Measurements from ENCODE around the gene GJB2. TPM values are rescaled to one million over a fixed set of nuclear protein-coding genes. Genes with fewer than 3 reads are reported as not detected.
"Not testable (repeated sequence)": the region's sequence is repeated elsewhere in the genome, so short reads cannot be mapped to it uniquely, and the experiment has no call there.

GJB2 gene
- total RNA-seq, 1 donor from 2014 or later = not detected

DNA sequence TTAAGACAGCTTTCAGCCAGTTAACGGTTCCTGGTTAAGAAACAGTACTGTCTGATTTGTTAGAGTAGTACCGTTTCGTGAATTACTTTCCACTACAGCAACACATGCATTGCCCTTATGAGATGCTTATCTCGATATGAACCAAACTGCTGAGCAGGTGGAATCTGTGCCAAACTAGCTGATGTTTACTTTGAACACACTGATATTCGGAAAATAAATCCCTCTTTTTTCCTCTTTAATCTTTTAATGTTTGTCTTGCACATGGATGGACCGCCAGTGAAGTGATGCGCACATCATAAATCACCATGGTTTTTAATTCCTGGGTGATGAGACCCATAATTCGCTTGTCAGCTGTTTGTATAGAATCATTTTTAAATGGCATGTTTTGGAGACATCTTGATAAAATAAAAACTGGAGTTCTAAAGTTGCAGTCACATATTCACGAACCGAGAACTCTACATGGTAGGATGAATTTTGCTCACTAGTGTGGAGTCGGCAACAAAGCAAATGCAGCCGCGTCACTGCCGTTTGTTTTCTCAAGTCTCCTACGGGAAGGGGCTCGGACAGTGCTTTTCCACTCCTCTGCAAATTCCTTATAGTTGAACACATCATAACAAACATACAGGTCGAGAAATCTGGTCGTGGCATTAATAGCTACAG, 33.0 kb downstream of the GJB2 start:
- H3K4me3 Mint-ChIP-seq (ENCODE audit: unreplicated experiment) = peak overlapping the region; percentile 86
- H3K9me3 Mint-ChIP-seq (ENCODE audit: unreplicated experiment) = no peaks in the 10 kb centered on the region
- H3K4me1 Mint-ChIP-seq (ENCODE audit: low read depth, unreplicated experiment) = peaks cover 4% of the 10 kb centered on the region
- peak overlapping the region; percentile 26 for H3K27ac Mint-ChIP-seq (ENCODE audit: unreplicated experiment)
- TF ChIP-seq, protein P1, sequence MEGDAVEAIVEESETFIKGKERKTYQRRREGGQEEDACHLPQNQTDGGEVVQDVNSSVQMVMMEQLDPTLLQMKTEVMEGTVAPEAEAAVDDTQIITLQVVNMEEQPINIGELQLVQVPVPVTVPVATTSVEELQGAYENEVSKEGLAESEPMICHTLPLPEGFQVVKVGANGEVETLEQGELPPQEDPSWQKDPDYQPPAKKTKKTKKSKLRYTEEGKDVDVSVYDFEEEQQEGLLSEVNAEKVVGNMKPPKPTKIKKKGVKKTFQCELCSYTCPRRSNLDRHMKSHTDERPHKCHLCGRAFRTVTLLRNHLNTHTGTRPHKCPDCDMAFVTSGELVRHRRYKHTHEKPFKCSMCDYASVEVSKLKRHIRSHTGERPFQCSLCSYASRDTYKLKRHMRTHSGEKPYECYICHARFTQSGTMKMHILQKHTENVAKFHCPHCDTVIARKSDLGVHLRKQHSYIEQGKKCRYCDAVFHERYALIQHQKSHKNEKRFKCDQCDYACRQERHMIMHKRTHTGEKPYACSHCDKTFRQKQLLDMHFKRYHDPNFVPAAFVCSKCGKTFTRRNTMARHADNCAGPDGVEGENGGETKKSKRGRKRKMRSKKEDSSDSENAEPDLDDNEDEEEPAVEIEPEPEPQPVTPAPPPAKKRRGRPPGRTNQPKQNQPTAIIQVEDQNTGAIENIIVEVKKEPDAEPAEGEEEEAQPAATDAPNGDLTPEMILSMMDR (IDR thresholded peaks at IDR 0.05; ENCODE audit: partially characterized antibody, unreplicated experiment) = no peak
- no peak for DNase-seq
- peaks cover 12% of the 10 kb centered on the region for H3K27me3 Mint-ChIP-seq (ENCODE audit: unreplicated experiment)
- no peaks in the 10 kb centered on the region for H3K36me3 Mint-ChIP-seq (ENCODE audit: unreplicated experiment)

DNA sequence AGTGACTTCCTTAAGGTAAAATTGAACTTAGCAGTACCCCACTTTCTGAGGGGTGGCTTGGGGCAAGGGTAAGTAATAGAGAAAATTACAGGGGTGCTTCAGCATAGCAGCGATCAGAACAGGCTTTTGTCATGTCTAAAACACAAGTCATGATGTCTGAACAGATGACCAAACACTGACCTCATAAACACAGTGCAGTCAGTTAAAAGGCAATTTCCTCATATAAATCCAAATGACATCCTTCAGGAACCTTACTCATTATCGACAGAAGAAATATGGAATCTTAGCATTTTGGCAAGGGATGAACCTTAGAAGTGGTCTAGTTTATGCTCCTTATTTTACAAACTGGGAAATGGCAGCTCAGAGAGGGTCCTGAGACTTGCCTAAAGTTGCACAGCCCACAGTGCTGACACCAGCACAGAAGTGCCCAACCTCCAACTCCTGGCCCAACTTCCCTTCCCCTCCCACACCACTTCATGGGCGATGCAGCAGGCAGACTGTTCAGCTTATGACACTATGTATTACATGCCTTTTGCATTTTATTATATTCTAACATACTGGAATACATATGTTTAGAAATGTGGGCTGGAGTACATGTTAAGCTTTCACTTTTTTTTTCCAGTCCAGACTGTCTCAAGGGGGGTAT, 35.5 kb downstream of the GJB2 start:
- Mint-ChIP-seq H3K27ac (ENCODE audit: unreplicated experiment) (no peak overlapping the region), H3K4me1 (ENCODE audit: low read depth, unreplicated experiment) (peaks cover 4% of the 10 kb centered on the region), H3K9me3 (ENCODE audit: unreplicated experiment) (no peaks in the 10 kb centered on the region)

DNA sequence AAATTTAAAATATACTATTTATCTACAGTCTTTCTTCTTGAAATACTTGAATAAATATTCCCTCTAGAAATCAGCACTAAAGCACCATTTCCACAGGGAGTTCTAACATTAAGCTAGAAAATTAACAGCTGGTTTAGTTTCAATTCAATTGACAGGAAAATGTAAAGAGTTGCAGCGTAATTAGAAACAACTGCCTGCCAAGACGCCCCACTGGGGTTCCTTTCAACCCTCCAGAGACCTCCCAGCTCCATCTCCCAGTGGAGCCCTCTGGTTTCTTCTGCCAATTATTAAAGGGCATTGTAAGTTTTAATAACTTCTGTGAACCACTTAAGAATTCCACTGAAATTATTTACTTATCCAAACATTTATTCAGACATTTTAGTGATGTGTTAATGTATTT, 36.0 kb downstream of the GJB2 start:
- Mint-ChIP-seq H3K9me3 (ENCODE audit: unreplicated experiment) (no peaks in the 10 kb centered on the region), H3K36me3 (ENCODE audit: unreplicated experiment) (no peaks in the 10 kb centered on the region), H3K4me3 (ENCODE audit: unreplicated experiment) (no peak overlapping the region), H3K27me3 (ENCODE audit: unreplicated experiment) (peaks cover 8% of the 10 kb centered on the region), H3K4me1 (ENCODE audit: low read depth, unreplicated experiment) (peaks cover 4% of the 10 kb centered on the region), H3K27ac (ENCODE audit: unreplicated experiment) (no peak overlapping the region)
- no peak for DNase-seq
- TF ChIP-seq, protein P1 (IDR thresholded peaks at IDR 0.05; ENCODE audit: partially characterized antibody, unreplicated experiment) = no peak

More for the DNA sequence above, 35.5 kb downstream of the GJB2 start:
- Mint-ChIP-seq H3K27me3 (ENCODE audit: unreplicated experiment) (peaks cover 12% of the 10 kb centered on the region), H3K36me3 (ENCODE audit: unreplicated experiment) (no peaks in the 10 kb centered on the region), H3K4me3 (ENCODE audit: unreplicated experiment) (no peak overlapping the region)
- DNase-seq = no peak
- TF ChIP-seq, protein P1 (IDR thresholded peaks at IDR 0.05; ENCODE audit: partially characterized antibody, unreplicated experiment) = no peak

DNA sequence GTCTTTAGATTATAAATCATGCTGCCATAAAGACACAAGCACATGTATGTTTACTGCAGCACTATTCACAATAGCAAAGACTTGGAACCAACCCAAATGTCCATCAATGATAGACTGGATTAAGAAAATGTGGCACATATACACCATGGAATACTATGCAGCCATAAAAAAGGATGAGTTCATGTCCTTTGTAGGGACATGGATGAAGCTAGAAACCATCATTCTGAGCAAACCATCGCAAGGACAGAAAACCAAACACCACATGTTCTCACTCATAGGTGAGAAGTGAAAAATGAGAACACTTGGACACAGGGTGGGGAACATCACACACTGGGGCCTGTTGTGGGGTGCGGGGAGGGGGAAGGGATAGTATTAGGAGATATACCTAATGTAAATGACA, 39.4 kb downstream of the GJB2 start:
- not testable (repeated sequence) for H3K4me1 Mint-ChIP-seq (ENCODE audit: low read depth, unreplicated experiment); H3K27me3 Mint-ChIP-seq (ENCODE audit: unreplicated experiment); DNase-seq; H3K27ac Mint-ChIP-seq (ENCODE audit: unreplicated experiment); H3K36me3 Mint-ChIP-seq (ENCODE audit: unreplicated experiment); H3K9me3 Mint-ChIP-seq (ENCODE audit: unreplicated experiment); H3K4me3 Mint-ChIP-seq (ENCODE audit: unreplicated experiment)

DNA sequence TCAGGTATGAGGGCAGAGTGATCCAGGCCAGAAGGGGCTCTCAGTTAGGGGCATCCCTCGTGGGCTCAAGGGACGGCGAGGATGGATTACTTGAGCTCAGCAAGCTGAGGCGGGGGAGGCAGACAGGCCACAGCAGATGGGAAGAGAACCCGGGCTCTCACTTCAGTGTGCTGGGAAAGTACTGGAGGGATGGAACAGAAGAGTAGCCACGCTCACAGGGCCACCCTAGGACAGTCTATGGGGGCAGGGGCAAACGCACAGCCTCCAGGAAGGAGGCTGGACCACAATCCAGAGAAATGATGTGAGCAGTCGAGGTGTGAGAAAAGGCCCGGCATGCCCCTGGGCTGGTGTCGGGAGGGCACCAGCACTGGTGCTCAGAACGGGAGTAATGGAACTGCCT, 41.1 kb downstream of the GJB2 start:
- Mint-ChIP-seq H3K27me3 (ENCODE audit: unreplicated experiment) (peaks cover 4% of the 10 kb centered on the region), H3K4me3 (ENCODE audit: unreplicated experiment) (peak overlapping the region; percentile 2), H3K36me3 (ENCODE audit: unreplicated experiment) (no peaks in the 10 kb centered on the region), H3K27ac (ENCODE audit: unreplicated experiment) (no peak overlapping the region), H3K4me1 (ENCODE audit: low read depth, unreplicated experiment) (peaks cover 2% of the 10 kb centered on the region), H3K9me3 (ENCODE audit: unreplicated experiment) (peaks cover 4% of the 10 kb centered on the region)
- DNase-seq = no peak
- TF ChIP-seq, protein P1 (IDR thresholded peaks at IDR 0.05; ENCODE audit: partially characterized antibody, unreplicated experiment) = no peak

Data from glutamatergic neuron (in vitro differentiated cells).